Activated naive CD4-positive, alpha-beta T cell treated with anti-CD3 and anti-CD28 coated beads, Interleukin-2, amount 10 ng/mL, durations not matched to agents 5 hours and 36 hours (primary cell): ENCODE measurements around the gene PCLAF. TPM values are rescaled to one million over a fixed set of nuclear protein-coding genes. Genes with fewer than 3 reads are reported as not detected.

Experiments used
- total RNA-seq, 2 experiments: library from RNA; stranded (reverse); gene quantifications; one replicate each; pipeline ENCODE4 v1.2.3, GENCODE V29; 2021

Gene PCLAF, protein sequence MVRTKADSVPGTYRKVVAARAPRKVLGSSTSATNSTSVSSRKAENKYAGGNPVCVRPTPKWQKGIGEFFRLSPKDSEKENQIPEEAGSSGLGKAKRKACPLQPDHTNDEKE
- total RNA-seq: 10 to 100 TPM; 83.1 to 88.6 TPM

DNA sequence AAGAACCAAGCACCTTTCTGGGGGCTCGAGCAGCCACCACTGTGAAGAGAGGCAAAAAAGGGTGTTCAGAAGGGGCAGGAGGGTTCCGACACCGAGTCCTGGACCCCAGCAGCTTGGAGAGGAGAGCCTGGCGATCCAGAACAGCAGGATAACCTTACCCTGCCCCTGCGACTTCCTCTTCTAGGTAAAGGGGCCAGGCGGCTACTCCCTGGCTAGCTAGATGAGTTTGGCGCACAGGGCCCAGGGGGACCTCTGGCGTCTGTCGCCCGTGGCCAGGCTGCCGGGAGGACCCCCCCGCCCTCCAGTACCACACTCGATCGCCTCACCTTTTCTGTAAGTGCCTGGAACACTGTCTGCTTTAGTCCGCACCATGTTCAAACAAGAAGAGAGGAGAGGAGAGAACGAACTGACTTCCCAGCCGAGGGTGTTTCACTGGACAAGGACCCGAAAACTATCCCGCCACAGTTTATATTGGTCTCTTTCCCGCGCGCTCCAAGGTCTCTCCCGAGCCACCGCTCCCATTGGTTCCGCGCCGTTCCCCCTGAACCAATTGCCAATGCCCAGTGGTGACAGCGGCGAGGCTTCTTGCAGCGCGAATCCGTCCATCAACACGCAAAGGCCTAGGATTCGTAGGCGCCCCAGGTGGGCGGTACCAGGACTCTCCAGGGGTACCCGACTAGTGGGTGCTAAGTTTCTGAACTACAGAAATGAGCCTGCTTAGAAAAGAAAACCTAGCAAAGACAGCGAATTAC is at the start of gene PCLAF:
TSS of gene PCLAF (minus strand) at position 442 of the 752 bp plus-strand sequence. CDS start at position 372, 70 bp downstream.

DNA sequence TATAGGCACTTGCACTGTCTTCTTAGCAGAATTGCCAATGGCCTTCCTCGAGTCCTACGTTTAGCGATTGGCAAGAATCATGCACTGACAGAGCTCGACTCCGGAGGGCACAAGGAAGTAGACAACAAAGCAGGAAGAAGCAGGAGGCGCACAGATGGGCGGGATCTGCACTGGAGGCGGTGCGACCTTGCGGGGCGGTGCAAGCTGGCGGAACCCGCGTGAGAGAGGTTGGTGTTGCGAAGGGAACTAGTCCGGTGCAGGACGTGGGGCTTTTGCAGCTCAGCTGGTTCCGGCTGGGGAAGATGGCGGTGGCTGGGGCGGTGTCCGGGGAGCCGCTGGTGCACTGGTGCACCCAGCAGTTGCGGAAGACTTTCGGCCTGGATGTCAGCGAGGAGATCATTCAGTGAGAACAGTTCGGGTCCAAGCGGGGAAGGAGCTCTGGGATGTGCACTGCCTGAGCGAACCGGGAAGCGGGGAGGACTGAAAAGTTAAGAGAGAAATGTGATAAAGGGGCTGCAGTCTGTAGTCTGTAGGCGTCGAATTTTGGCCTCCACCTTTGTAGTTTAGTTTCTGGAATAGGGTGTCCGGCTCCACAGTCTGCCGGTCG is 6.4 kb upstream of the PCLAF start, which contains the start of gene TRIP4:
TSS of gene TRIP4 (plus strand) at position 275 of the 607 bp plus-strand sequence. CDS start at position 303, 28 bp downstream.

DNA sequence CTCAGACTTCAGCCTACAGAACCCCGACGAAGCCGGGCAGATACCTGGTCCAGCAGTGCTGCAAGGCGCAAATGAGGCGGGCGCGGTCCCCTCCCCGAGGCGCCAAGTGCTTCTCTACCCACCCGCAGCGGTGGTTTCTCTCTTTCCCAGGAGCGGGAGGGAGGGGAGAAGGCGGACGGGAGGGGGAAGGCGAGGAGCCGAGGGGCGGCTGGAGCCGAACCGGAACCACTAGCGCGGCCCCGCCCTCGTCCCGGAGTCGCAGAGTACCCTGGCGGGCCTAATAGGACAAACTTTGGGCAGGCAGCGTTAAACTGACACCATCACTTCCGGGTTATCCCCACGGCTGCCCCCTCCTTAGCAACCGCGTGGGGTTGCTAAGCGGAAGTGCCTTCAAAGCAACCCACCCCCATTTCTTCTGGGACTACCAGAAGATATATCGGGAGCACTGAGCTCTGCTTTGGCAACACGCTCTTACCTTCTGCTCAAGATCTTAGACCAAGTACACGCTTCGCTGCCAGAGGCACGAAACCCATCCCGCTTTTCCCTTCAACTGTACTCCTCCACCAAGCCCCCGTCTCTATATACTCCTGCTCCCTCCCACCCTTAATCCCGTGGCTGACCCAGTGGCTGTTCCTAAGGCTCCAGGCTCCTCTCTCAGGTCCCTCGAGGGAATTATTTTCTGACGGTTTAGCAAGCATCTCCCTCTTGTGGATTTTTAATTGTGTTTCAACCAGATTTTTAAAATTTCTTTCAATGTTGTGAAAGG is 25.1 kb downstream of the PCLAF start, which contains the start of gene CSNK1G1:
TSS of gene CSNK1G1 (minus strand) at position 230 of the 766 bp plus-strand sequence. CDS start 55,674 bp downstream, outside the sequence.

Other genes with a start within 250 kb of the PCLAF start
- gene SNX22, start 229.7 kb downstream of the PCLAF start, total RNA-seq: under 1 TPM; 0.82 to 0.93 TPM
- 100 to 1,000 TPM; 359 to 370 TPM for gene PPIB, start 218.4 kb downstream of the PCLAF start, total RNA-seq
- gene CSNK1G1, start 25.3 kb downstream of the PCLAF start, total RNA-seq: 10 to 100 TPM; 21.9 to 22.8 TPM
- gene TRIP4, start 6.4 kb upstream of the PCLAF start, total RNA-seq: 10 to 100 TPM; 22.9 to 28.1 TPM
- 10 to 100 TPM; 41.1 to 48.6 TPM for gene ZNF609, start 79.1 kb upstream of the PCLAF start, total RNA-seq